ENCODE data around the gene GREB1L.

GREB1L gene

DNA sequence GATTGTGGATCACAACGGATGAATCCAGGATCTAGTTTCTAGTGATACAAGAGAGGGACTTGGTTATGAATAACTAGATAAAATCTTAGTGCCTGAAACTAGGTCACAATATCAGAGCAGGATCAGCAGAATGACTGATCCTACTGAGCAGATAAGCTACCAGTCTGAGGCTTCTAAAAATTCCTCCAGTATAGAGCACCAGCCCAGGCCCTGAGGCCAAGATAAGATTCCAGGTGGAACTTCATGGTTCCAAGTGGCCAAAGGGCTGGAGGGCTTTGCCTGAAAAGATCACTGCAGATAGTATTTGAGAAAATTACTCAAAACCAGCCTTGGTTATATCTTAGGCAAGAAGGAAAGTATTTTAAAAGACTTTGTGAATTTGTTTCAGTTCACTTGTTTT lies 162.4 kb downstream of the GREB1L start:
- TF ChIP-seq JUND (IDR thresholded peaks at IDR 0.05; ENCODE audit: low read depth): no peak
- in situ Hi-C loops (cut with HindIII; ENCODE audit: low pct_unique_long_range_greater_than_20kb, low sequenced_read_pairs): no loop called here
- peak in 1 of 2 experiments; percentile 18 for DNase-seq (ENCODE audit: low read depth in 1 of 2, low spot score in 1 of 2)

DNA sequence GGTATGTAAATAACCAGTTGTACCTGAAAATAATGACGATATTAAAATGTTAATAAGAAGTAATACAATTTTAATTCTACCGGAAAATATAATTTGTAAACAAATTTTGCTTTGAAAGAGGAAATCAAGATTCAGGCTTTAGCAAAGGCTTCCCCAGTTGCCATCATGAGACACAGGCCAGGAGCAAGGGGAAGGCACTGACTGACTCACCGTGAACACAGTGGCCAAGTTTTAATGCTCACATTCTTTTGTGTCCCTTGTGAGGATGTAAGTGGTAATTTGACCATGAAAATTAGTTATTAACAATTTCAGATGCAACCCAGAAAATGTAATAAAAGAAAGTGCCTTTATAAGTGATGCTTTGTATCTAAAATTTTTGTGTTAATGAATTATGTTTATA lies 164.1 kb downstream of the GREB1L start:
- no peak for TF ChIP-seq JUND (IDR thresholded peaks at IDR 0.05; ENCODE audit: low read depth)
- in situ Hi-C loops (cut with HindIII; ENCODE audit: low pct_unique_long_range_greater_than_20kb, low sequenced_read_pairs): no loop called here
- no peak for DNase-seq (ENCODE audit: low read depth in 1 of 2, low spot score in 1 of 2)

DNA sequence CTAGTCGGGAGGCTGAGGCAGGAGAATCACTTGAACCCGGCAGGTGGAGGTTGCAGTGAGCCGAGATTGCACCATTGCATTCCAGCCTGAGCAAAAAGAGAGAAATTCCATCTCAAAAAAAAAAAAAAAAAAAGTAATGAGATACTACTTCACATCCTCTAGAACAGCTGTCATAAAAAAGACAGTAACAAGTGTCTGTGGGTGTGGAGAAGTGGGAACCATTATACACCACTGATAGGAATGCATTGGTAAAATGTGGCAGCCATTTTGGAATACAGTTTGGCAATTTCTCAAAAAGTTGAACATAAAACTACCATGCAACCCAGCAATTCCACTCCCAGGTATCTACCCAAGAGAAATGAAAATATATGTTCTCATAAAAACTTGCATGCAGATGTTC lies 166.6 kb downstream of the GREB1L start:
- in situ Hi-C loops (cut with HindIII; ENCODE audit: low pct_unique_long_range_greater_than_20kb, low sequenced_read_pairs): no loop called here
- TF ChIP-seq JUND (IDR thresholded peaks at IDR 0.05; ENCODE audit: low read depth): no peak
- no peak for DNase-seq (ENCODE audit: low read depth in 1 of 2, low spot score in 1 of 2)

DNA sequence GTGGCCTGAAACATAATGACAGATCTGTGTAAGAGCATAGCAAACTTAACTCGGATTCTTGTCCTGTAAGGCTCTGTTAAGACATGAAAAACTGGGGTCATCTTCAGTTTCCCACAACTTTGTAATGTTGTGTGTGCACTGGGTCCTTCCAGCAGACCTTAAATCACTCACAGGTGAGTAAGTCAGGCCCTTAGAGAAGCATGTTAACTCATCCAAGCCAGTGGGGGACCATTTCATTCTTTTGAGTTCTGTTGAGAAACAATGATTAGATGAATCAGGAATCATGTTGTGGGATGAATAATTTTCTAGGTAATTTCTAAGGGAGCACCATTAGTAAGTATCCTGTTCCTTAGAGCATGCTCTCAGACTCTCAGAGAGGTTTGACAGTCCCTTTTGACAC lies 191.4 kb downstream of the GREB1L start:
- in situ Hi-C loops (cut with HindIII; ENCODE audit: low pct_unique_long_range_greater_than_20kb, low sequenced_read_pairs): no loop called here
- no peak for DNase-seq (ENCODE audit: low read depth in 1 of 2, low spot score in 1 of 2)
- no peak for TF ChIP-seq JUND (IDR thresholded peaks at IDR 0.05; ENCODE audit: low read depth)

DNA sequence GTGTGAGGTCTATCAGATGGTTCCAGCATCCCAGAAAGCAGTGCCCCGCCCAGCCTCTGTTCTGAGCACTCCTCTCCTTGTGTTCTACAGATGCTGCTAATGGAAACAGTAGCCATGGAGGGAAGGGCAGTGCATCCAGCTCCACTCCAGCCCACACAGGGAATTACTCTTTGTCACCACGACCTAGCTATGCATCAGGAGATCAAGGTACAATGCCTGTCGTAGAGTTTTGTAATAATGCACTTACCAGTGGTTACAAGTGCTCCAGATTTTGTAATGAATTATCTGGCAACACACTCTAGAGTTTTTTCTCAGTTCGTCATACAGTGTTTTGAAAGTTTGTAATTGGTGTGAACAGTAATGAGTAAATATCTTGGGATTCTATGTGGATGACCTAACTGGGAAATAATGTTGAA lies 197.4 kb downstream of the GREB1L start:
- DNase-seq (ENCODE audit: low read depth in 1 of 2, low spot score in 1 of 2): peak in 1 of 2 experiments; percentile 5
- TF ChIP-seq JUND (IDR thresholded peaks at IDR 0.05; ENCODE audit: low read depth): no peak
- in situ Hi-C loops (cut with HindIII; ENCODE audit: low pct_unique_long_range_greater_than_20kb, low sequenced_read_pairs): no loop called here

DNA sequence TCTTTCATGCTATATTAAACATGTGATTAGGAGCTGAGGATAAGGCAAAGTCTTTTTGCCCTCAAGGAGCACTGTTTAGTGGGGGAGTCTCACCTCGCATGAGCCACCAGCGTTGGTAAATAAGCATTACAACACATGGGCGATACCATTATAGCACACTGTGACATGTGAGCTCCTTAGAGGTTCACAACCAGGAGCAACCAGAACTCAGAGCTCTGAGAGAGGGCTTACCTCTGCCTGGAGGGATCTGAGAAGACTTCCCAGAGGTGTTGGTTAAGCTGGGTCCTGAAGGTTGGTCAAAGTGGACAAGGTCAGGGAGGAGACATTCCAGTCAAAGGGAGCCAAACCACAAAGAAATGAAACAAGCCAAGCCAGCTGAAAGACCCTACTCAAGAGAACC lies 199.6 kb downstream of the GREB1L start:
- peak in 1 of 2 experiments; percentile 32 for DNase-seq (ENCODE audit: low read depth in 1 of 2, low spot score in 1 of 2)
- TF ChIP-seq JUND (IDR thresholded peaks at IDR 0.05; ENCODE audit: low read depth): no peak
- in situ Hi-C loops (cut with HindIII; ENCODE audit: low pct_unique_long_range_greater_than_20kb, low sequenced_read_pairs): no loop called here

DNA sequence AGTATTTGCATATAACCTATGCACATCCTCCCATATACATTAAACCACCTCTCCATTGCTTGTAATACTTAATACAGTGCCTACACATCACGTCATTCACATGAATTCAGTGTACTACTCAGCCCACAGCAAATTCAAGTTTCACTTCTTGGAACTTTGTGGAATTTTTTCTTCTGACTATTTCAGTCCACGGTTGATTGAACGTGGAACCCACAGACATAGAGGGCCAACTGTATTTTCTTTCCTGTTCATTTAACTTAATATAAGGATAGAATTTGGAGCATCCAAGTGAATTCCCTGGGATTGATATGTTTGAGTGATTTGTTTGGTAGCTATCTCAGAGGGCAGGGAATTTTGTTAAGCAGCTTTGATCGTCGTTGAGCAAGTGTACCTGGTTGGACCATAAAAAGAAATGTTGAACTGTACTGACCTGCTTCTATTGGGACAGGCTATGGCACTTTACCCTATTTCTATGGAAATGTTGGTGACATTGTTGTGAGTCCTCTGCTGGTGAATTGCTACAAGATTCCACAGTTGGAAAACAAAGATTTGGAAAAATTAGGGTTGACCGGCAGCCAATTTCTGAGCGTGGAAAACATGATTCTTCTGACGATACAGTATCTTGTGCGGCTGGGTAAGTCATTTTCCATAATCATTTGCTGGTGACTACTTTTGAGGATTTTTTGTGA lies 201.9 kb downstream of the GREB1L start:
- in situ Hi-C loops (cut with HindIII; ENCODE audit: low pct_unique_long_range_greater_than_20kb, low sequenced_read_pairs): no loop called here
- DNase-seq (ENCODE audit: low read depth in 1 of 2, low spot score in 1 of 2): no peak
- no peak for TF ChIP-seq JUND (IDR thresholded peaks at IDR 0.05; ENCODE audit: low read depth)

DNA sequence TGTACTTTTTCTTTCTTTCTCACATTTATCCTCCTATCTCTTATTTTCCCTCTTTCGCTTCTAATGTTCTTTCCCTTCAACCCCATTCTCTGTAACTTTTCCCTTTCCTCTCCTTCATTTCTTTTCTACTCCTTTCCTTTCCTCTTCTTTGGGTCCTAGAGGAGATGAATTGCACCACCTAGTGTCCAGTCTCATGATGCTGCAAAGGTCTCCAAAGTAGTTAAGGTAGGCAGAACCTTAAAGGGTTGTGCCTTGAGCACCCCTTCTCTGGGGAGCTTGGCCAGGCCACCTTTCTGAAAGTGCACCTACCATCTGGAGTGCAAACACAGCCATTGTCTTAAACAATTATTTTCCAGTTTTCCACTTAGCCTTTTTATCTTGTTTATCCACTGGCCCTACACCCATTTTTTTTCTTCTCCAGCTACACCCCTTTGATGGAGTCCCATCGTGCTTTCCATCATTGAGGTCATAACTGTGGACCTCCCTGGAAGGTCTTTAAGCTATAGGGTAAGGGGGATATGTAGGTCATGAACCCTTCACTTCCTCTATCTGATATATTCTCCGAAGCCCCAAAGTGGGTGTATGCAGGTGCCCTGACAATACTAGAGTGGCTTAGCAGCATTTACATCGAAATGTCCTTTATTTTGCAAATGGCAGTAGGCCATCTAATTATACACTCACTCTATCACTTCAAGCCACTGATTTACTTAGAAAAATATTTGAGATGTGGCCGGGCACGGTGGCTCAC lies 202.6 kb downstream of the GREB1L start:
- DNase-seq (ENCODE audit: low read depth in 1 of 2, low spot score in 1 of 2): peak; percentile 29 to 78
- TF ChIP-seq JUND (IDR thresholded peaks at IDR 0.05; ENCODE audit: low read depth): no peak
- in situ Hi-C loops (cut with HindIII; ENCODE audit: low pct_unique_long_range_greater_than_20kb, low sequenced_read_pairs): no loop called here

DNA sequence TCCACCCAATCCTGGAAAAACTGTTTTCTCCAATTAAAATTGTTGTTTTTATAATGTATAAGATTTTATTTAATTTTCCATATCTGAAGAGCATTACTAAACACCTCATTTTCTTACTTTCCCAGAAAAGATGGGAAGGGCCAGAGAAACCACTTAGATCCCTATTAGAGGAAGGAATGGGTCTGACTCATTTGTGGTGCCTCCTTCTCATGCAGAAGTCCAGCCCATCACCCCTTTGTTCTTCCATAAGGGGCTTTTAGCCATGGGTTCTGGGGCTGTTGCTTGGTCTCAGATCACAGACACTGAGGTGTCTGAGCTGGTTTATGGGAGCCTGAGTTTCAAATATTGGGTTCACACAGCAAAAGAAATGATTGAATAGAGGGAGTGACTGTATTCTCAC lies 206.3 kb downstream of the GREB1L start:
- in situ Hi-C loops (cut with HindIII; ENCODE audit: low pct_unique_long_range_greater_than_20kb, low sequenced_read_pairs): no loop called here
- DNase-seq (ENCODE audit: low read depth in 1 of 2, low spot score in 1 of 2): no peak
- no peak for TF ChIP-seq JUND (IDR thresholded peaks at IDR 0.05; ENCODE audit: low read depth)

DNA sequence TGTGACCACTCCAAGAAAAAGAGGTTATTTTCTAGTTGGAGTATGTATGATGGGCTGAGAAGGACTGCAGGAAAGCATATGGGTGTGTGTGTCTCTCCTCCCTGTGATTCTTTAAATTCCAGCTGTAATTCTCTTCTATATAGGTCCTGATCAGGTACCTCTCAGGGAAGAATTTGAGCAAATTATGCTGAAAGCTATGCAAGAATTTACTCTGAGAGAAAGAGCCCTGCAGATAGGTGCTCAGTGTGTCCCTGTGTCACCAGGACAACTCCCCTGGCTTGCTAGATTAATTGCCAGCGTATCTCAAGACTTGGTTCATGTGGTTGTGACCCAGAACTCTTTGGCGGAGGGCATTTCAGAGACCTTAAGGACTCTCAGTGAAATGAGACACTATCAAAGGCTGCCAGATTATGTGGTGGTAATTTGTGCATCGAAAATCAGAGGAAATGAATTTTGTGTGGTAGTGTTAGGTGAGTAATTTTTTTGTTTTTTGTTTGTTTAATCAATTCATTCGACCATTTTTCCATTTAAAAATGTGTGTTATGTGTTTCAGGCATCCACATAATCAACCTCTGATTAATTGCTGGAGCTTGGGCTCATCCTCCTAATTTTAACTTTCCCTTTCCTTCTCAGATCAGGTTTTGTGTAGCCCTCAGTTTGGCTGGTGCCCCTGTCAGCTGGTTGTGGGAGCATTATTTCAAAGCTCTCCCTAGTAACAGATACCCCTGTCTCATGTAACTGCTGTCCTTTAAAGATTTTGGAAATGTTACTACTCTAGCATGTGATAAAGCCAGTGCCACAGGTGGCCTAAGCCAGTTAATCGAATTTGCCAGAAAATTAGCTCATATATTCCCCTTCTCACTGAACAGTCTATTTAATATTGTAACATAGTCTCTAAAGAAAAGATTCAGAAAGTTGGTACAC lies 207.6 kb downstream of the GREB1L start:
- in situ Hi-C loops (cut with HindIII; ENCODE audit: low pct_unique_long_range_greater_than_20kb, low sequenced_read_pairs): no loop called here
- no peak for DNase-seq (ENCODE audit: low read depth in 1 of 2, low spot score in 1 of 2)

DNA sequence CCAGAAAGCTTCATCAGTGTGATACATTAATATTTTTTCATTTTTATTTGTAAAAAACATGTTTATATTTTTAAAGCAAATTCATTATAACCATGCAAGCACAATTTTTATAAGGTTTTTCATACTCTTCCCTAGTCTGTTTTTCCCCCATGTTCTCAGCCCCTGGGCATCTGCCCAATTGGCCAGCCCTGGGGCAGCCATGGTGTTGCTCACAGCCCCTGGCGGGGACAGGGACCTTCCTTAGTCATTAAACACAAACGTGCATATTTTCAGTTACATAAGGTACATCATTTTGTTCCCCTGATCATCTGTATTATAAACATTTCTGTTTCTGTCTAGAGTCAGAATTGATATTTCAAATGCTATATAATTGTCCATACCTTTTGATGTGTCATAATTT lies 208.5 kb downstream of the GREB1L start:
- no peak for TF ChIP-seq JUND (IDR thresholded peaks at IDR 0.05; ENCODE audit: low read depth)
- in situ Hi-C loops (cut with HindIII; ENCODE audit: low pct_unique_long_range_greater_than_20kb, low sequenced_read_pairs): no loop called here
- DNase-seq (ENCODE audit: low read depth in 1 of 2, low spot score in 1 of 2): no peak

More for the DNA sequence above, 207.6 kb downstream of the GREB1L start:
- no peak for TF ChIP-seq JUND (IDR thresholded peaks at IDR 0.05; ENCODE audit: low read depth)

DNA sequence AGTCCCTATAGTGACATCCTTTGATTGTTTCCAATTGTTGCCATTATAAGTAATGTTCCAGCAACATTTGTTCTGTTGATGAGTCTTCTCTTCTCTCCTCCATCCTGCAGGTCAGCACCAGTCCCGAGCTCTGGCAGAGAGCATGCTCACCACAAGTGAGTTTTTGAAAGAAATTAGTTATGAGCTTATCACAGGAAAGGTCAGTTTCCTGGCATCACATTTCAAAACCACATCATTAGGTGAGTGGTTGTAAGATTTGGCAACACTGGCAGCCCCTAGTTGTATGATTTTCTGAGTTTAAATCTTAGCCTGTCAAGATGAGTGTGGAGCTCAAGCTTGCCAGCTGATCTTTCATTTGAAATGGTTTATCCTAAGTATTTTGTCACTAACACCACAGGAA lies 208.9 kb downstream of the GREB1L start:
- DNase-seq (ENCODE audit: low read depth in 1 of 2, low spot score in 1 of 2): no peak
- TF ChIP-seq JUND (IDR thresholded peaks at IDR 0.05; ENCODE audit: low read depth): no peak

More for the DNA sequence above, 208.9 kb downstream of the GREB1L start:
- in situ Hi-C loops (cut with HindIII; ENCODE audit: low pct_unique_long_range_greater_than_20kb, low sequenced_read_pairs): no loop called here
